HCT116 (cell line): ENCODE measurements around the gene ING3. TPM values are rescaled to one million over a fixed set of nuclear protein-coding genes. Genes with fewer than 3 reads are reported as not detected.

Source experiments
- ATAC-seq: fragments of 200-7000 bp; cut with Tn5 transposase; 2 replicates; pipeline ENCODE4 v1.9.1; 2020; ENCODE audit warnings: mild to moderate bottlenecking, moderate library complexity
- BruUV-seq: library from RNA; stranded (reverse); fragments of 400-500 nt; replicated peaks from 2 replicates; lab custom pipeline; 2021; lab: Mats Ljungman, UMichigan
- CTCF ChIA-PET: fragments of 300-600 bp; sonication (Branson Sonifier 250); formaldehyde crosslinking; loops from one replicate; lab custom pipeline; 2021; ENCODE audit warnings: antibody characterized with exemption; lab: Charles Lee
- POLR2A ChIA-PET: fragments of 300-600, 350-600 bp; sonication (Branson Sonifier 250); formaldehyde crosslinking; loops from one replicate; lab custom pipeline; 2021; ENCODE audit warnings: antibody characterized with exemption; lab: Charles Lee
- RAD21 ChIA-PET, 2 experiments: fragments of 300-600 bp; sonication (Branson Sonifier 250); formaldehyde crosslinking; loops; one replicate each; lab custom pipeline; 2023; ENCODE audit warnings: low total read pairs in 2 of 2; ENCODE audit not compliant: uncharacterized antibody in 2 of 2, unreplicated experiment in 2 of 2, low non-redundant PET in 1 of 2; lab: Charles Lee
- DNase-seq: peaks from one replicate; pipeline ENCODE4 v3.0.0-alpha.2; 2010; ENCODE audit warnings: low read depth, low spot score
- H2AFZ ChIP-seq: fragments of 200-600 bp; shearing (Covaris generic), sonication (generic); 2 replicates; pipeline ENCODE4 v1.6.1; 2017; ENCODE audit warnings: low read depth, mixed run types, mixed read lengths, antibody characterized with exemption, low read length; ENCODE audit not compliant: poor library complexity, severe bottlenecking
- H3K27ac ChIP-seq: 2 replicates; pipeline ENCODE4 v1.5.1; 2012; ENCODE audit warnings: low read depth, low read length
- H3K27me3 ChIP-seq: fragments of 200-600 bp; sonication (generic); 2 replicates; pipeline ENCODE4 v1.6.1; 2016; ENCODE audit warnings: mixed run types, low read length, mixed read lengths; ENCODE audit not compliant: insufficient read depth
- H3K36me3 ChIP-seq, 2 experiments: fragments of 200-500 bp in 1 of 2; fragments of 200-600 bp in 1 of 2; sonication (Bioruptor generic) in 1 of 2; sonication (generic) in 1 of 2; 2 replicates each; pipeline versions ENCODE4 v1.5.1 to v1.6.1; 2014 to 2016; ENCODE audit warnings: low read length in 2 of 2, inconsistent platforms in 1 of 2, mixed read lengths in 1 of 2, mixed run types in 1 of 2; ENCODE audit not compliant: insufficient read depth in 2 of 2, control insufficient read depth in 1 of 2
- H3K4me1 ChIP-seq, 2 experiments: fragments of 200-600 bp in 1 of 2; sonication (generic) in 1 of 2; 2 replicates each; pipeline versions ENCODE4 v1.5.1 to v1.6.1; 2012 to 2017; ENCODE audit warnings: low read length in 2 of 2, inconsistent platforms in 1 of 2, mild to moderate bottlenecking in 1 of 2, mixed read lengths in 1 of 2, mixed run types in 1 of 2, moderate library complexity in 1 of 2; ENCODE audit not compliant: insufficient read depth in 2 of 2, control insufficient read depth in 1 of 2
- H3K4me2 ChIP-seq: fragments of 200-600 bp; sonication (generic); 2 replicates; pipeline ENCODE4 v1.6.1; 2017; ENCODE audit warnings: mixed run types, low read length, mixed read lengths
- H3K4me3 ChIP-seq, 2 experiments: fragments of 200-600 bp in 1 of 2; sonication (generic) in 1 of 2; replicated peaks in 1 of 2; 2 replicates each; pipeline ENCODE4 v1.5.1; 2011 to 2016; ENCODE audit warnings: low read length in 2 of 2, control low read depth in 1 of 2, low read depth in 1 of 2, mild to moderate bottlenecking in 1 of 2, mixed read lengths in 1 of 2, mixed run types in 1 of 2
- H3K79me2 ChIP-seq: fragments of 200-600 bp; sonication (generic); 2 replicates; pipeline ENCODE4 v1.6.1; 2017; ENCODE audit warnings: mild to moderate bottlenecking, mixed run types, low read length, moderate library complexity, mixed read lengths; ENCODE audit not compliant: insufficient read depth
- H3K9ac ChIP-seq: fragments of 200-600 bp; sonication (generic); 2 replicates; pipeline ENCODE4 v1.6.1; 2016; ENCODE audit warnings: low read length, mixed read lengths
- H3K9me2 ChIP-seq: fragments of 200-600 bp; sonication (generic), shearing (Covaris generic); 2 replicates; pipeline ENCODE4 v1.6.1; 2017; ENCODE audit warnings: mixed run types, mild to moderate bottlenecking, moderate library complexity; ENCODE audit not compliant: insufficient read depth
- H3K9me3 ChIP-seq, 2 experiments: fragments of 200-500 bp in 1 of 2; fragments of 200-600 bp in 1 of 2; sonication (Bioruptor generic) in 1 of 2; sonication (generic) in 1 of 2; 2 replicates each; pipeline ENCODE4 v1.6.1; 2014 to 2017; ENCODE audit warnings: low read length in 2 of 2, mixed read lengths in 2 of 2, inconsistent platforms in 1 of 2, low read depth in 1 of 2, mild to moderate bottlenecking in 1 of 2, mixed run types in 1 of 2, moderate library complexity in 1 of 2; ENCODE audit not compliant: control insufficient read depth in 1 of 2, insufficient read depth in 1 of 2
- H4K20me1 ChIP-seq: fragments of 200-600 bp; sonication (generic), shearing (Covaris generic); 2 replicates; pipeline ENCODE4 v1.6.1; 2017; ENCODE audit warnings: mixed run types, mild to moderate bottlenecking, moderate library complexity; ENCODE audit not compliant: insufficient read depth
- ATF3 ChIP-seq: IDR thresholded peaks from 2 replicates; pipeline ENCODE4 v1.6.1; 2012
- CBX3 ChIP-seq: IDR thresholded peaks from 2 replicates; pipeline ENCODE4 v1.6.1; 2012; ENCODE audit warnings: low read depth
- ELF1 ChIP-seq: IDR thresholded peaks from 2 replicates; pipeline ENCODE4 v1.6.1; 2012; ENCODE audit warnings: low read depth, borderline replicate concordance
- FOSL1 ChIP-seq: IDR thresholded peaks from 2 replicates; pipeline ENCODE4 v1.6.1; 2012; ENCODE audit warnings: low read depth
- JUND ChIP-seq: IDR thresholded peaks from 2 replicates; pipeline ENCODE4 v1.6.1; 2012
- POLR2AphosphoS5 ChIP-seq: IDR thresholded peaks from 2 replicates; pipeline ENCODE4 v1.6.1; 2011; ENCODE audit warnings: mild to moderate bottlenecking, low read depth, low read length, moderate library complexity
- RAD21 ChIP-seq: IDR thresholded peaks from 2 replicates; pipeline ENCODE4 v1.6.1; 2012; ENCODE audit warnings: low read depth, mild to moderate bottlenecking
- SIN3A ChIP-seq: IDR thresholded peaks from 2 replicates; pipeline ENCODE4 v1.6.1; 2012; ENCODE audit warnings: low read depth
- SP1 ChIP-seq: IDR thresholded peaks from 2 replicates; pipeline ENCODE4 v1.6.1; 2012; ENCODE audit warnings: low read depth
- ZBTB33 ChIP-seq: IDR thresholded peaks from 2 replicates; pipeline ENCODE4 v1.6.1; 2011; ENCODE audit warnings: mild to moderate bottlenecking, low read length, moderate library complexity; ENCODE audit not compliant: insufficient replicate concordance; ENCODE audit errors: extremely low read depth
- ZFX ChIP-seq: fragments of 450-650 bp; IDR thresholded peaks from 2 replicates; pipeline ENCODE4 v1.6.1; 2017
- intact Hi-C: fragments of 100-400 bp; cut with micrococcal nuclease; formaldehyde crosslinking; loops from 2 replicates; pipeline ENCODE4 v1.10.0; 2022
- total RNA-seq: library from RNA; stranded (reverse); gene quantifications from one replicate; pipeline ENCODE4 v1.2.1, GENCODE V29; 2021; ENCODE audit not compliant: unreplicated experiment

ING3 gene
- total RNA-seq, 1 experiment from 2014 or later = 16.2 TPM

GRCh38 chr7:120944826-120945562 lies 5.6 kb upstream of the ING3 start:
- Histone ChIP-seq H3K4me2 (no peak overlapping the region), H3K9ac (no peak overlapping the region), H3K9me2 (no peaks in the 10 kb centered on the region), H3K79me2 (no peaks in the 10 kb centered on the region), H3K9me3 (no peaks in the 10 kb centered on the region), H3K27ac (no peak overlapping the region), H3K4me3 (no peak overlapping the region), H3K36me3 (no peaks in the 10 kb centered on the region), H3K27me3 (no peaks in the 10 kb centered on the region), H2AFZ (no peak overlapping the region), H4K20me1 (no peaks in the 10 kb centered on the region), H3K4me1 (peaks cover 0 to 6% of the 10 kb centered on the region in 2 experiments; a peak in 2 of 4 replicates)
- no peak for ATAC-seq
- CTCF ChIA-PET = no interaction called here
- intact Hi-C loops = loop anchor here (5.0 kb wide), 1 partner anchor 138 kb away; no protein-coding TSS in a partner anchor
- no TSS peak for BruUV-seq
- TF ChIP-seq SP1 = no peak
- TF ChIP-seq JUND = no peak
- TF ChIP-seq CBX3 = no peak
- no peak for TF ChIP-seq ELF1
- POLR2A ChIA-PET = no interaction called here
- no peak for DNase-seq
- RAD21 ChIA-PET = no interaction called here

- TF ChIP-seq ATF3 (no peak), POLR2AphosphoS5 (no peak), ZFX (no peak), FOSL1 (no peak), ZBTB33 (no peak), RAD21 (no peak), SIN3A (no peak)
- Histone ChIP-seq H4K20me1 (no peaks in the 10 kb centered on the region), H3K27ac (no peak overlapping the region), H3K27me3 (no peaks in the 10 kb centered on the region), H3K79me2 (peaks cover 19% of the 10 kb centered on the region), H3K9ac (no peak overlapping the region), H3K9me3 (no peaks in the 10 kb centered on the region), H3K4me1 (peaks cover 3 to 15% of the 10 kb centered on the region in 2 experiments; a peak in 3 of 4 replicates), H3K36me3 (no peaks in the 10 kb centered on the region), H3K4me3 (no peak overlapping the region), H3K4me2 (no peak overlapping the region), H3K9me2 (no peaks in the 10 kb centered on the region), H2AFZ (no peak overlapping the region)
- DNase-seq (no peak), ATAC-seq (no peak)
- ChIA-PET POLR2A (interaction anchor here (1.5 kb wide), 1 partner anchor 141 kb away, joined by 3 read pairs; no protein-coding TSS in a partner anchor), RAD21 (no interaction called here), CTCF (interaction anchor here (1.1 kb wide), 1 partner anchor 15 kb away, joined by 3 read pairs; no protein-coding TSS in a partner anchor)
- intact Hi-C loops = no loop called here
- no TSS peak for BruUV-seq
These were observed 2.6 kb upstream of the ING3 start for GRCh38 chr7:120947980-120948379.
